D721Med (cell line): ENCODE measurements around the gene KCNG2.

Experiments
- DNase-seq: peaks from one replicate; pipeline ENCODE4 v3.0.0; 2011; ENCODE audit warnings: low spot score; ENCODE audit not compliant: insufficient read length
- FAIRE-seq: peaks from 2 replicates; lab custom pipeline; 2011; peaks lifted over from hg19 to GRCh38; lab: Jason Lieb, UNC
- CTCF ChIP-seq: IDR thresholded peaks from 2 replicates; pipeline ENCODE4 v1.5.1; 2012; ENCODE audit warnings: mild to moderate bottlenecking, control low read depth; ENCODE audit not compliant: insufficient read depth; ENCODE audit errors: missing control alignments

Gene KCNG2

GRCh38 chr18:79926715-79927606, 129.2 kb downstream of the KCNG2 start:
- TF ChIP-seq CTCF: no peak
- FAIRE-seq: peak; percentile 99
- DNase-seq: peak; percentile 84

GRCh38 chr18:79927607-79928562, 130.1 kb downstream of the KCNG2 start:
- FAIRE-seq (peak; percentile 77), DNase-seq (no peak)
- TF ChIP-seq CTCF: no peak

GRCh38 chr18:79928563-79928960, 130.8 kb downstream of the KCNG2 start:
- no peak for FAIRE-seq
- TF ChIP-seq CTCF: no peak
- no peak for DNase-seq

- FAIRE-seq: no peak
- no peak for TF ChIP-seq CTCF
- DNase-seq: no peak
These were observed 132.4 kb downstream of the KCNG2 start for GRCh38 chr18:79930020-79930642.

GRCh38 chr18:79931475-79931874, 133.7 kb downstream of the KCNG2 start:
- no peak for FAIRE-seq
- TF ChIP-seq CTCF: no peak
- no peak for DNase-seq

- no peak for TF ChIP-seq CTCF
- DNase-seq (no peak), FAIRE-seq (no peak)
These were observed 135.2 kb downstream of the KCNG2 start for GRCh38 chr18:79932907-79933306.
